ENCODE data around the gene ZDHHC8.

- TF ChIP-seq CTCF (IDR thresholded peaks at IDR 0.05; ENCODE audit: insufficient read depth, low read length) (no peak), POLR2AphosphoS5 (IDR thresholded peaks at IDR 0.05; ENCODE audit: low read depth) (peak; percentile 80), GABPA (IDR thresholded peaks at IDR 0.05; ENCODE audit: low read depth) (no peak)
Observed at GRCh38 chr22:20109411-20110358, 21.9 kb upstream of the ZDHHC8 start.

Measured in HL-60 (cell line).